Stimulated activated CD4-positive, alpha-beta T cell treated with anti-CD3 and anti-CD28 coated beads, Interleukin-15, amount 100 ng/mL, for 1 hour (primary cell): ENCODE measurements around the gene UTP11.

Experiments
- DNase-seq, 2 donors: peaks; one replicate each; pipeline ENCODE4 v3.0.0-alpha.2; 2020; ENCODE audit warnings: low read depth in 1 of 2, low spot score in 1 of 2

The UTP11 gene

GRCh38 chr1:38003261-38004250 is 9.0 kb upstream of the UTP11 start:
- no peak for DNase-seq

- DNase-seq, result no peak
These were observed 8.0 kb upstream of the UTP11 start for GRCh38 chr1:38004284-38005108.

GRCh38 chr1:38005195-38006007 is 7.1 kb upstream of the UTP11 start, which contains the start of gene FHL3:
Gene FHL3 (minus strand): TSS chr1:38005514. CDS start chr1:37999412, 6,102 bp downstream.
- DNase-seq, result peak in 1 of 2 donors; percentile 31

GRCh38 chr1:38006008-38006828 is 6.3 kb upstream of the UTP11 start:
- no peak for DNase-seq

GRCh38 chr1:38009088-38009840 is 3.3 kb upstream of the UTP11 start:
- DNase-seq, result no peak

GRCh38 chr1:38009841-38010180 is 2.7 kb upstream of the UTP11 start:
- no peak for DNase-seq

- DNase-seq, result no peak
These were observed 691 bp downstream of the UTP11 start for GRCh38 chr1:38013227-38013622.

- no peak for DNase-seq
These were observed 1.6 kb downstream of the UTP11 start for GRCh38 chr1:38014171-38014570.

GRCh38 chr1:38014724-38015424 is 2.3 kb downstream of the UTP11 start:
- no peak for DNase-seq

- DNase-seq, result no peak
These were observed 3.6 kb downstream of the UTP11 start for GRCh38 chr1:38015978-38016725.

- no peak for DNase-seq
These were observed 6.4 kb downstream of the UTP11 start for GRCh38 chr1:38018864-38019343.

- no peak for DNase-seq
These were observed 7.9 kb downstream of the UTP11 start for GRCh38 chr1:38020396-38020795.

GRCh38 chr1:38021969-38022368 is 9.4 kb downstream of the UTP11 start:
- DNase-seq, result no peak

- DNase-seq, result no peak
These were observed 10.3 kb downstream of the UTP11 start for GRCh38 chr1:38022810-38023209.

GRCh38 chr1:38025233-38025632 is 12.7 kb downstream of the UTP11 start:
- DNase-seq, result no peak

GRCh38 chr1:38025664-38026063 is 13.1 kb downstream of the UTP11 start:
- DNase-seq, result no peak

GRCh38 chr1:38026592-38027200 is 14.2 kb downstream of the UTP11 start:
- DNase-seq, result no peak
